CD4-positive, alpha-beta T cell treated with Interleukin-10 for 1 hour (primary cell): ENCODE data around the gene ERO1A.
"Not testable (repeated sequence)": the region's sequence is repeated elsewhere in the genome, so short reads cannot be mapped to it uniquely, and the experiment has no call there.

Experiments used
- DNase-seq: peaks from one replicate; pipeline ENCODE4 v3.0.0-alpha.2; 2020

ERO1A gene, protein sequence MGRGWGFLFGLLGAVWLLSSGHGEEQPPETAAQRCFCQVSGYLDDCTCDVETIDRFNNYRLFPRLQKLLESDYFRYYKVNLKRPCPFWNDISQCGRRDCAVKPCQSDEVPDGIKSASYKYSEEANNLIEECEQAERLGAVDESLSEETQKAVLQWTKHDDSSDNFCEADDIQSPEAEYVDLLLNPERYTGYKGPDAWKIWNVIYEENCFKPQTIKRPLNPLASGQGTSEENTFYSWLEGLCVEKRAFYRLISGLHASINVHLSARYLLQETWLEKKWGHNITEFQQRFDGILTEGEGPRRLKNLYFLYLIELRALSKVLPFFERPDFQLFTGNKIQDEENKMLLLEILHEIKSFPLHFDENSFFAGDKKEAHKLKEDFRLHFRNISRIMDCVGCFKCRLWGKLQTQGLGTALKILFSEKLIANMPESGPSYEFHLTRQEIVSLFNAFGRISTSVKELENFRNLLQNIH

DNA sequence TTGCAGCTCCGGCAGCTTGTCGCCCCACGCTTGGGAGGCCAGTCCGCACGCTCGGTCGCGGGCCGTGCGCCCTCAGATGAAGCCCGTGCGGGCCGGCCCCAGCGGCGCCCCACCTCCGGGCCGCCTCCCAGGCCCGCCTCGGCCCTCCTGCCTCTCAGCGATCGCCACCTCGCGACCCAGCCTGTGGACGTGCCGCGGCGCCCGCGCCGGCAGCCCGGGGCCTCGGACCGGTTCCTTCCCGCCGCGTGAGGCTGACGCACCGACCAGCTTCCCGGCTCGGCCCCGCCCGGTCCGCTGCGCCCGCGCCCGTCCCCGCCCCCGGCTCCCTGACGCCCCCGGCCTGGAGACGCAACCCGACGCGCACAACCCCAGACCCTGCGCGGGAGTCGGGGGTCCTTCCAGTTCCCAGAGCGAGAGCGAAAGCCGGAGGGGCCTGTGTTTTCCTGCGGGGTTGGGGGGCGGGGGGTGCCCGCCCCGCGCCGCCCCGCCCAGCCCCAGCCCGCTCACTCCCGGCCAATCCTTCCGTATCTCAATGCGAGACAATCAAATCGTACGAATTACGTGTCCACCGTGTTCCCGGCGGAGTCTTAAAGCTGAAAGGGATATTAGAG is at the start of gene ERO1A:
TSS of gene ERO1A (minus strand) at position 78 of the 611 bp plus-strand sequence. CDS start at position 1, 77 bp downstream.
- peak; percentile 67 for DNase-seq

DNA sequence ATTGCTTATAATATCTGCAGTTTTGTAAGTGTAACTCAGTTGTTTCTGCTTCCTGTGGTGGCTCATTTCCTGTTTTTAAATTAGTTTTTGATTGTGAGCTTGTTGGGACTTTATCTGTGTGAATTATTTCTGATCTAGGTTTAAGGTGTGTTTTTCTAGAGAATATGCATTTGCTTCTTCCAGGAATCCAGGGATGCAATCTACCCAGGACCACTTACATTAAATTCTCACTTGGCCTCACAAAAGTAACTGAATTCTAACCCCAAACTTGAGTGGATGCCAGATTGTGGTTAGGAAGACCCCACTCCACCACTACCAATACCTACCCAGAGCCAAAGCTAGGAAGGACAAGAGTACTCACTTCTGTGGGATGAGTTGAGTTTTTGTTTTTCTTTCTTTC is 46.5 kb upstream of the ERO1A start:
- peak; percentile 47 for DNase-seq

DNA sequence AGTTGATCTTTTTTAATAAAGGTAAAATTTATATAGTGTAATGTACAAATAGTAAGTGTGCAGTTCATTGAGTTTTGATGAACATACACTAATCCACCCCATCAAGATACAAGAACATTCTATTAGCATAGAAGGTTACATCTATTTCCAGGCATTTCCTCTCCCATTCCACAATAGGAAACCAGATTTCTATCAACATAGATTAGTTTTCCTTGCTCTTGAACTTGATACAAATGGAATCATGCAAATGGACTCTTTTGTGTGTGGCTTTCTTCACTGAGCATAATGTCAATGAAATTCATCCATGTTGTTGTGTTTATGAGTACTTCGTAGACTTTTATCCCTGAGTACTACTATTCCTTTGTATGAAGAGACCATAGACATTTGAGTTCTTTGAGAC is 45.4 kb upstream of the ERO1A start:
- DNase-seq, result no peak

DNA sequence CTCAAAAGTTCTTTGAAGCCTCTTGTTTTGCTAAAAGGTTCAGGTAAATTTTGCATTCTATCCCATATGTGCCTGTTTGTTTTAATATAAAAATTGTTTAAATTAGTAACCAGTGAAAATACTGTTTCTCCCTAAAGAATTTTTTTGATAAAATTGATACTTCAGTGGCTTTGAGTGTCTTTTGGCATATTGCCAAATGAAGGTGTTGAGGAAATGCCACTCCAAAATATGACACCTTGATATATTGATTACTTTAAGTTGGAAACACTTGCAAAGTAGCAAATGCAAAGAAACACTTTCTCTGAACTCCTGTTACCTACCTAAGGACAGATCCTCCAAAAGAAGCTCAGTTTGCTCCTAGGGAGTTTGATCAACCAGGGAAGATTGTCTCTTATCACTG is 43.1 kb upstream of the ERO1A start:
- peak; percentile 18 for DNase-seq

DNA sequence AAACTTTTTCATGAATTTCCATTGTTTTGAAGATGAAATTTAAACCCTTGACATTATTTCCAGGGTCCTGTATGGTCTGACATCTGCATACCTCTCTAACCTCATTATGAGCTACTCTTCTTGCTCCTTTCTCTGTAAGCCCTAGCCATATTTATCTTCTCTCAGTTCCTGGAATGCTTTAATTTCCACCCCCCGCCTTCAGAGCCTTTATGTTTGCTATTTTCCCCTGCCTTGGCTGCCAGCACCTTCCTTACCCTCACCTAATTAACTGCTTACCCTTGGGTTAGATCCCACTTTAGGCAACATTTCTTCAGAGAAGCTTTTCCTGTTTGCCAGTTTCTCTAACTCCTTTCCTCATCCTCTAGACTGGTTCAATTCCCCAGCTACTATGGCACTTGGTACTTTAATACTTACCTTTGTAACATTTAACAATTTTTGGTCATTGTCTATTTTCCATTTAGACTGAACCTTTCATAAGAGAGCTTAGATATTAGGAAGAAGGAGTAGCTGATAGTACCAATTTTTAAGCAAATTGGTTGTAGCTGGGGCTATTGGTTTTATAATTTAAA is 40.6 kb upstream of the ERO1A start:
- no peak for DNase-seq

DNA sequence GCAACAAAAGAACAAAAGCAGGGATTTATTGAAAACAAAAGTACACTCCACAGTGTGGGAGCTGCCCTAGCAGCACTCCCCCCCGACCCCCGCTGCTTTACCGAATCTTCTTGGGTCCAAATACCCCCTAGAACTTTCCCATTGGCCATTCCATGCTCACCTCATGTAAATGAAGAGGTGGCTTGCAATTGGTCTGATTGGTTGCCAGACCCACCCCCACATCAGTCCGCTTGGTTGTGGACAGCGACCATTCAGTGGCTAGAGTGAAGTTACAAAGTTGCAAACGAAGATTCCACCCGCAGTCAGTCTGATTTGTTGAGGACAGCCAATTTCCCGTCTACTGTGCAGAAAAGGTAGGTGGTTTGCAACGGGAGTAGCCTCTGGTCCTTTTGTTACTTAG is 38.5 kb upstream of the ERO1A start:
- no peak for DNase-seq

DNA sequence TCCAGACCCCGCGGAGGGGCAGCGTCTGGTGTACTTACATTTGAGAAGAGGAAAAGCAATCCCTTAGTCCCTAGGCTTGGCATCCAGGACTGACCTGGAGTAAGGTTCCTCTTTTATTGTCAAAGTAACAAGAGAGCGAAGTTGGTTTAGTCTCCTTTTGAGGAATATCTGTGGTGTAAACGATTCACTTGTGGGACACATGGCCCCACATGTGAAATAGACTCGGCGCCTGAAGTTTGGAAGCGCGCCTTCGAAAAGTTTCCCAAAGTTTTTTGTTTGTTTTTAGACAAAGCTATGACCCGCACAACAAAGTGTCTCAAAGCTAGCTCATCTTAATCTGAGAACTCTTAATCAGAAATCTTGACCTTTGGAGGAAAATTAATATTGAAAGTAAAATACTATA is 35.4 kb upstream of the ERO1A start:
- no peak for DNase-seq

DNA sequence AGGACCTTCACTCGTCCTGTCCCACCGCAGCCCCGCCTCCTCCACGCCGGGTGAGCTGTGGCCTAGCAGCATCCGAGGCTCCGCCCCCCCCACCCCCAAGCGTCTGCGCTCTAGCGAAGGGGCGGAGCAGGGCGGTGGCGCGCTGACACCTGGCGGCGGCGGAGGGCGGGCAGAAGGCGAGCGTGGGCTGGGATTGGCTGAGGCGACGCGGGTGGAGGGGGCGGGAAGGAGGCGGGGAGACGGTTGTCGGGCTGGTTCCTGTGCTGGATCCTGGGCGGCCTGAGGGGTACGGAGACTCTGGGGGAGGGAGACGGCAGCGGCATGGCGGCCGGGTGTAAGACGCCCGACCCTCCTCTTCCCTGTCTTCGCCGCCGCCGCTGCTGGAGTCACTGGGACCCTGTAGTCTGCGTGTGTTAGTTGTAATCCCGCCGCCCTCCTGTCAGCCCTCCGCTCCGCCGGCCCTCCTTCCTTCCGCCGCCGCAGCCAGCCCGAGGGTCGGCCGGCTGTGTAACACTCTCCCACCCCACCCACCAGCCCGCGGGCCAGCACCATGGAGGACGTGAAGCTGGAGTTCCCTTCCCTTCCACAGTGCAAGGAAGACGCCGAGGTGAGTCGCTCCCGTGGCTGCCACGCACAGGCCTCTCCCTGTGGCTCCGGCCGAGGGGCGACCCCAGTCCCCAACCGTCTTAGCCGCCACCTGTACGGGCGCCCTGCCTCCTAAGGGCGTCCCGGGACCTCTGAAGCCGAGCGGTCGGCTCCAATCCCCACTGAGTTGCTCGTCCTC is 34.8 kb upstream of the ERO1A start, which contains the start of gene STYX:
TSS of gene STYX (plus strand) at position 242 of the 784 bp plus-strand sequence. CDS start at position 551, 309 bp downstream.
- DNase-seq, result peak; percentile 98

DNA sequence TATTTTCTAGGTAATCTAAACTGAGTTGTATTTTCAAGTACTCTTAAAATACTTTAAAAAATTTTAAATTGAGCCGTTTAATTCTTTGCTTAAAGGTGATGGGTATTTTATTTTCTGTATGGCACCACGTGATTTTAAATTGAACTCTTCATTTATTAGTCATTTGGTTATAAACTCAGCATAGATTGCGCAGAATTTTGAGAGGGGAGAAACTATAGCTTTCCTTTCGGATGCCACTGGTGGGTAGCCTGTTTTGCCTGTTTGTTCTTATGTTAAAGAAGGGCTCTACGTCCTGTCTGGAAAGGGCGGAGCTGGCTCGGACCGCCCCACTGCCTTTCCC is 34.2 kb upstream of the ERO1A start:
- DNase-seq, result no peak

DNA sequence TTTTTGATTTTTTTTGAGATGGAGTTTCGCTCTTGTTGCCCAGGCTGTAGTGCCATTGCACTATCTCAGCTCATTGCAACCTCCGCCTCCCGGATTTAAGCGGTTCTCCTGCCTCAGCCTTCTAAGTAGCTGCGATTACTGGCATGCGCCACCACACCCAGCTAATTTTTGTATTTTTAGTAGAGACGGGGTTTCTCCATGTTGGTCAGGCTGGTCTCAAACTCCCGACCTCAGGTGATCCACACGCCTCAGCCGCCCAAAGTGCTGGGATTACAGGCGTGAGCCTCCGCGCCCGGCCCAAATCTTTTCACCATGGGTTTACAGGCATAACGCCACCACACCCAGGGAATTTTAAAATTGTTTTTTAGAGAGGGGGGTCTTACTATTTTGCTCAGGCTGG is 33.7 kb upstream of the ERO1A start:
- not testable (repeated sequence) for DNase-seq

DNA sequence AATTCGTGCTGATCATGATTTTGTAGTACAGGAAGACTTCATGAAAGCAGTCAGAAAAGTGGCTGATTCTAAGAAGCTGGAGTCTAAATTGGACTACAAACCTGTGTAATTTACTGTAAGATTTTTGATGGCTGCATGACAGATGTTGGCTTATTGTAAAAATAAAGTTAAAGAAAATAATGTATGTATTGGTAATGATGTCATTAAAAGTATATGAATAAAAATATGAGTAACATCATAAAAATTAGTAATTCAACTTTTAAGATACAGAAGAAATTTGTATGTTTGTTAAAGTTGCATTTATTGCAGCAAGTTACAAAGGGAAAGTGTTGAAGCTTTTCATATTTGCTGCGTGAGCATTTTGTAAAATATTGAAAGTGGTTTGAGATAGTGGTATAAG is 32.2 kb upstream of the ERO1A start:
- not testable (repeated sequence) for DNase-seq

DNA sequence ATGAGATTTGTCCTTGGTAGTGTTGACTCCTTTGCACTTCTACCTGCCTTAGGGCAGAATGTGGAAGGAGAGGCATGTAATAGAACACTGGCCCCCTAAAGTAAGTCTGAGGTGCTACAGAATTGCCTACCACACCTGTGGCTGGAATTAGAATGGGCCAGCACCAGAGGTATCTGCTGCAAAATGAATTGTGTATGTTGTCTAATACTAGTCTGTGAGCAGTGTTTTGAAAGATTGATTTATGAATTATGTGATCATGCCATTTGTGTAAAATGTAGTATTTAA is 28.9 kb upstream of the ERO1A start:
- DNase-seq, result no peak

DNA sequence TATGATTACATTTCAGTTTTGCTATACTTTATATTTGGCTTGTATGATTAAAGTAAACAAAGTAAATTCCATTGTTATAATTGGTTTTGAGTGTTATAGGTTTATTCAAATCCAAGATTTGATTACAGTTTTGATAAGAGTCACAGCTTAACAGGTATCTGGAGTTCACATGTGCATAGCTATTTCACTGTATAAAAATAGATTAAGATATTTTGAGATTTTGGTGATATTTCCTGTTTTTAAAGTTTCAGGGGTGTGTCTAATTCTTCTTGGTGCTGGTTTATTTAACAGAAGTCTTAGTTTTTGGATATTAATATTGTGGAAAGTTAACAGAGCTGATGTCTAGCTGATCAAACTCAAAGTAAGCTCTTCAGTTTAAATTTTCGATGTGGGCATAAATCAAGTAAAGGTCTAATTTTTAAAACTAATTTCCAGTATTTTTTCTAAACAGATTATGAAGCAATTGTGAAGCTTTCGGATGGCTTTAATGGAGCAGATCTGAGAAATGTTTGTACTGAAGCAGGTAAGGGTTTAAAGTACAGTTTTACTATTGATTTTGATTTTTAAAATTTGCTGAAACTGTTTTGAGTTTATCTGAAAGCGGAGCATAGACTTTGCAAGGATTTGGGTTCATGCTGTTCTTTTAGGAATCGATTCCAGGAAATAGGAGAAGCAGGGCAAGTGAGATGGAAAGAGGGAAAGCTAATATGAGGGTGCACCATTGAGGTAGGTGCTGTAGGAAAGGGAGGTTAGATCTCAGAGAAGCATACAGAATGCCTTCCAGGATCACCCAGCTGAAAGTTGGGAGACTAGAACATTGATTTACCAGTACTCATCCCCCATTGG is 28.4 kb upstream of the ERO1A start:
- DNase-seq, result no peak

DNA sequence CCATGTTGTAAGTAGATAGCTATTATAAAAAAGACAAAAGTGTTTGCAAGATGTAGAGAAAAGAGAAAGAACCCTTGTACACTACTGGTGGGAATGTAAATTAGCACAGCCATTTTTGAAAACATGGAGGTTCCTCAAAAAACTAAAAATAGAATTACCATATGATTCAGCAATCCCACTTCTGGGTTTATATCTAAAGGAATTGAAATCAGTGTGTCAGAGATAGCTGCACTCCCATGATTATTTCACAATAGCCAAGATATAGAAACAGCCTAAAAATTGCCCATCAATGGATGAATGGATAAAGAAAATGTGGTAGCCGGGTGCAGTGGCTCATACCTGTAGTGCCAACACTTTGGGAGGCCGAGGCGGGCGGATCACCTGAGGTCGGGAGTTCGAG is 20.8 kb upstream of the ERO1A start:
- no peak for DNase-seq

DNA sequence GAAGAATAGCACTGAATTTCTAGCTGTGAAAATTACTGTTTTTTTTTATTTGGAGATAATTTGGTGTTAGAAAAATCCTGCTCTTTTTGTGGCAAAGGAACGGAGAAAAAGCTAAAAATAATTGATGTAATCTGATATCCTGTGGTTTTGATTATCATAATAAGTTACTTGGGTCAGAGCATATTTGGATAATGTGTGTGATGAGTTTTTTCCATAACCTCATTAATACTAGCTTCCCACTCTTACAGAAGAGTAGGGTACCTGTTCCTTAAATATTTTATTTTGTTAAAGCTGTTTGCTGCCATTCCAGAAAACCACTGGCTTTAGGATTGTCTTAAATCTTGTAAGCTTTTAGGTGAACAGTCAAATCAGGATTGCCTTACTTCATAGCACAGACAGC is 16.3 kb upstream of the ERO1A start:
- DNase-seq, result no peak

DNA sequence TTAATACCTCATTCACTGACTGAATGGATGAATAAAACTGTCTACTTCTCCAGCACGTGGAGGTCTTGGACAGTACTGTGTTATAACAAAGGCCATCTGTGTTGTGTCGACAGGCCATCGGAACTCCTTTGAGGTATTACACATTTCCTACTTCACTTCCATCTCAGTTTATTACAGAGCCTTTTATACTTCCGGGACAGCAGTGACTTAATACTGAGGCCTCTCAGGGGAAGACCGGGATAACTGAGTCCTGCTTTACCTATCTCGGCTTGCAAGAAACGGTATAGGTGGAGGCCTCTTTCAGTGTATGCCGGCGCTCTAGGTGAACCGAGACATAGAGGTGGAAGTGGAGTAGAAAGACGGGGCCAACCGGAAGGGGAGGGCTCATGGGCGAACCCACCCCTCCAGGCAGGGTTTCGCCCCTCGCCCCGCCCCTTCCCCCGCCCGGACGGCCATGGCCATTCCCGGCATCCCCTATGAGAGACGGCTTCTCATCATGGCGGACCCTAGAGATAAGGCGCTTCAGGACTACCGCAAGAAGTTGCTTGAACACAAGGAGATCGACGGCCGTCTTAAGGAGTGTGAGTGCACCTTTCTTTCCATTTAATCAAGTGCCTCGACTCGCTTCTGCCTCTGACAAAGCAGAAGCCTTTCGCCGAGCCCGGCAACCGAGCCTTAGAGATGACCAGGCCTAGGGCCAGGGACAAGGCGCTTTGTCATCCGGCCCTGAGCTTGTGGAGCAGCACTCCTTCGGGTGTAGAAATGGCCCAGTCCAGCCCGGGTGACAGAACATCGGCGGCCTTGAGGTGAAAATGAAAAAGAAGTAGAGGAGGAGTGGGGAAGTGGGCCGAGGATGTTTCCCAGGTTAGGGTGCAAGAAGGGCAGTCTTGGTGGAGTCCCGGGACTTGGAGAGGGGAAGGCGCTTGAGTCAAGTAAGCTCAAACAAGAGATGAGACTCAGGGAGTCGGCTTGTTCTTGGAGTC is 11.7 kb upstream of the ERO1A start, which contains the start of gene PSMC6:
TSS of gene PSMC6 (plus strand) at position 477 of the 983 bp plus-strand sequence. CDS start at position 497, 20 bp downstream.
- DNase-seq, result peak; percentile 95

DNA sequence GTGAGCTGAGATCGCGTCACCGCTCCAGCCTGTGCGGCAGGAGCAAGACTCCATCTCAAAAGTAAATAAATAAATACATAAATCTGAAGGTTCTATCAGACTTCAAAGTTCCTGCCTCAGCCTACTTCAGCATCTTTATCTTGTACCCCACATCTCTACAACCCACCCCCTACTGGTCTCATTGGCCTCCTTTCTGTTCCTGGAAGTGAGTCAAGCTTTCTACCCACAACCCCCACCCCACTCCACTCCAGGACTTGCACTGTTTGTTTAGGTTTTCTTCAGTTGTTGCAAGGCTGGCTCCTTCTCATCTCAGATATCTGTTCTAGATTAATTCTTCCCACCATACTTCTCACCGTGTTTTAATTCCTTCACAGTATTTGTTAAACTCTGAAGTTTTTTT is 10.9 kb upstream of the ERO1A start:
- DNase-seq, result peak; percentile 77

DNA sequence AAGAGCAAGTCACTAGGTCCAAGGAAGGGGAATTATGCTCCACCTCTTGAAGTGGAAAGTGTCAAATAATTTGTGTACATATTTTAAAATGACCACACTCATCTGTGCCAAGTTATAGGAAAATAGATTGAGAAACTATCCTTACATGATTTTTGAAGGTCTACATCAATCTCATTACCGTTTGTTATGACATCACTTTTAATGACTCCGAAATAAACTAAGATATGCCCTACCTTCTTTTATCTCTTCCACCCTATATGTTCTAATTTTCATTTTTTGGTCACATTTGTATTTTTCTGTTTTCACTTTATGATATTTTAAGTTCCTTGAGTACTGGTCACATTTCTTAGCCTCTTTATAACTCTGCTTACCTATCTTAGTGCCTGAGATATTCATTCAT is 8.3 kb upstream of the ERO1A start:
- no peak for DNase-seq

DNA sequence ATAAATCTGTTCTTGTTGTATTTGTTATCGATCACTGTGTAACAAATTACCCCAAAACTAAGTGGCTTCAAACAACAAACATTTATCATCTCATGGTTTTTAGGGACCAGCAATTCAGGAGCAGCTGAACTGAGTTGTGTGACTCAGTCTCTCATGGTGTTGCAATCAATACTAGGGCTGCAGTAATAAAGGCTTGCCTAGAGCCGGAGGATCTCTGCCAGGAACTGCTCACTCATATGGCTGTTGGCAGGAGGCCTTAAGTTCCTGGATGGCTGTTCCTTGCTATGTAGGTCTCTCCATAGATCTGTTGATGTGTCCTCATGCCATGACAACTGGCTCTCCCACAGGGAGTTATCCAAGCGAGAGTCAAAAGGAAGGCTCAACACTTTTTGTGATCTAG is 7.9 kb upstream of the ERO1A start:
- no peak for DNase-seq

DNA sequence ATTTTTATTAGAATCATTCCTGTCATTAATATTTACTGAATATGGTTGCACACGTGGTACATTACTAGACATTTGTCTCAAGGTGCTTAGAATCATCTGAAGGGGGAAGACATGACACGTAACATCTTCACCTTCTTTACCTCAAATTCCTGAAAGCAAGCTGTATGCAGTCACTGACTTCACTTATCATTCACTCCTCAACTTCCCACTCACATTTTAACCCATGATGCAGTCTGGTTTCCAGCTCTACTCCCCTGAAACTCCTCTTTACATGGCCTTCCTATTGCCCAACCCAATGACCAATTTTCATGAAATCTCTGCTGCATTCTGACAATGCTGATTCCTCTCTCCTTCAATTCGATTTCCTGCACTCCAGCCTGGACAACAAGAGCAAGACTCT is 5.9 kb upstream of the ERO1A start:
- DNase-seq, result no peak

DNA sequence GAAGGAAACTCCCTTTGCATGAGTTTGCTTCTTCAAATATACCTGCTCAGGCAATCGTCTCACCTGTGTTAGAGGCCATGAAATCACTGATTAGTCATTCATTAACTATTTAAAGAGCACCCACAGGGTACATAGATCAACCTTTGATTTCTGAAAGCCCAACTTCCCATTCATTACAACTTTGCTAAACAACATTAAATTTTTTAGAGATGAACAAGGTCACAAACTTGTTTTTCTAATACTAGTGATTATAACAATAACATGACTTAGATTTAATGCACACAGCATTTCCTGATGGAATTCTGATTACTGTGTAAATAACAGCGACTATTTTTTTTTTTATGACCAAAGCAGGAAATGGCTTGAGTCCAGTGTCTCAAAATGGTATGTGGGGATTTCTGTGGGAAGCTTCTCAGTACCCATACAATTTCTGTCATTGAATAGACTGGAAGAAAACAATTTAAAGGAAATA is 5.4 kb upstream of the ERO1A start:
- DNase-seq, result no peak
